ENCODE data around the gene ZFR2. TPM values are rescaled to one million over a fixed set of nuclear protein-coding genes. Genes with fewer than 3 reads are reported as not detected.

Gene ZFR2
- total RNA-seq, 2 experiments from 2014 or later, result 0.37 TPM; not detected in 1

GRCh38 chr19:3827306-3827705 lies 41.5 kb downstream of the ZFR2 start:
- ChIA-PET POLR2A (no interaction called here), CTCF (interaction anchor here (0.7 kb wide), 1 partner anchor 142 kb away, joined by 3 read pairs; no protein-coding TSS in a partner anchor)
- no peak for DNase-seq
- no peaks in the 10 kb centered on the region for H3K27me3 Mint-ChIP-seq
- no peak overlapping the region for H3K4me3 Mint-ChIP-seq
- H3K27ac Mint-ChIP-seq, result no peak overlapping the region
- no peaks in the 10 kb centered on the region for H3K36me3 Mint-ChIP-seq (ENCODE audit: low read depth)
- H3K4me1 Mint-ChIP-seq, result no peaks in the 10 kb centered on the region
- no peaks in the 10 kb centered on the region for H3K9me3 Mint-ChIP-seq

- no peaks in the 10 kb centered on the region for H3K36me3 Mint-ChIP-seq (ENCODE audit: low read depth)
- CTCF ChIA-PET, result interaction anchor here (0.7 kb wide), 2 partner anchors 18 to 78 kb away, joined by 3 read pairs; no protein-coding TSS in a partner anchor
Measured at GRCh38 chr19:3826163-3826562, 42.7 kb downstream of the ZFR2 start.

DNA sequence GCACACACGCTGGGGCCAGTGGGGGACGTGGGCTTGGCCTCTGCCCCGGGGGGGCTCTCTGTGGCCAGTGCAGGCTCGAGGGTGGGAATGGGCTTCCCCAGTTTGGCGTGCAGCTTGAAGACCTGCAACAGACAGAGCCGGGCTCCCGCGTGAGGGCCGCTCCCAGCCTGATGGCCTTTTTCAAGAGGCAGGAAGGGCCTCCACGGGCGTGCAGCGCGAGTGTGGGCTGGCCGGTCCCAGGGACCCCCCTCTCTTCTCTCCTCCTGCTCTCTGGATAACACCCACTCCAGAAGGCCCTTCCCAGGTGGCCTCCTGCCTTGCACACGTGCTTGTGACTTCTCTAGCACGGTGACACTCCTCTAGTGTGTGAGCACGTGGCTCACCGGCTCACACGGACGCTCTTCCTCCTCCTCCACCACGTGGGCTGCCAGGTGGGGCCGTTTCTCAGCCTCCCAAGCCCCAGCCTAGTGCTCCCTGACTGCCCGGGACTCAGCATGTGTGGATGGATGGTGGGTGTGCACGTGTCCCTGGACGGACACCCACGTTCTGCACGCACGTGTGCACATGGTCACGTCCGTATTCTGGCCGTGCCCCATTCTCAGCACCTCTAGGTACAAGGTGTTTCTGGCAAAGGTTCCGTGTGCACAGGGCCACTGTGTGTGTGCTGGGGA lies 43.4 kb downstream of the ZFR2 start:
- Mint-ChIP-seq H3K27me3 (no peaks in the 10 kb centered on the region), H3K4me3 (no peak overlapping the region), H3K4me1 (peaks cover 6% of the 10 kb centered on the region), H3K9me3 (no peaks in the 10 kb centered on the region), H3K36me3 (ENCODE audit: low read depth) (no peaks in the 10 kb centered on the region), H3K27ac (peak overlapping the region; percentile 64)
- no peak for DNase-seq
- POLR2A ChIA-PET, result no interaction called here
- CTCF ChIA-PET, result interaction anchor here (0.6 kb wide), 1 partner anchor 911 kb away, joined by 3 read pairs; no protein-coding TSS in a partner anchor

More at GRCh38 chr19:3826163-3826562, 42.7 kb downstream of the ZFR2 start:
- Mint-ChIP-seq H3K9me3 (no peaks in the 10 kb centered on the region), H3K27me3 (no peaks in the 10 kb centered on the region), H3K4me1 (peaks cover 6% of the 10 kb centered on the region), H3K27ac (no peak overlapping the region), H3K4me3 (no peak overlapping the region)
- POLR2A ChIA-PET, result no interaction called here
- DNase-seq, result no peak

GRCh38 chr19:3823350-3823713 lies 45.5 kb downstream of the ZFR2 start:
- H3K27me3 Mint-ChIP-seq, result no peaks in the 10 kb centered on the region
- no peak overlapping the region for H3K27ac Mint-ChIP-seq
- ChIA-PET POLR2A (interaction anchor here (0.5 kb wide), 1 partner anchor 33 kb away, joined by 3 read pairs; no protein-coding TSS in a partner anchor), CTCF (interaction anchor here (0.5 to 1.1 kb wide), 2 partner anchors 51 to 224 kb away, joined by 3 to 4 read pairs; no protein-coding TSS in a partner anchor)
- H3K4me3 Mint-ChIP-seq, result no peak overlapping the region
- no peak for DNase-seq
- H3K4me1 Mint-ChIP-seq, result peaks cover 10% of the 10 kb centered on the region
- no peaks in the 10 kb centered on the region for H3K36me3 Mint-ChIP-seq (ENCODE audit: low read depth)
- H3K9me3 Mint-ChIP-seq, result no peaks in the 10 kb centered on the region

- Mint-ChIP-seq H3K27me3 (no peaks in the 10 kb centered on the region), H3K4me1 (peaks cover 15% of the 10 kb centered on the region), H3K36me3 (ENCODE audit: low read depth) (no peaks in the 10 kb centered on the region), H3K9me3 (no peaks in the 10 kb centered on the region), H3K4me3 (no peak overlapping the region), H3K27ac (no peak overlapping the region)
- no peak for DNase-seq
- POLR2A ChIA-PET, result interaction anchor here (0.5 kb wide), 1 partner anchor 32 kb away, joined by 3 read pairs; no protein-coding TSS in a partner anchor
- CTCF ChIA-PET, result interaction anchor here (0.9 to 2.2 kb wide), 14 partner anchors 8 to 72 kb away, joined by 3 to 20 read pairs (median 6); partner anchors contain the start of genes APBA3 and MRPL54
Measured at GRCh38 chr19:3822683-3823349, 46.0 kb downstream of the ZFR2 start.

GRCh38 chr19:3821857-3822364 lies 46.9 kb downstream of the ZFR2 start:
- H3K4me3 Mint-ChIP-seq, result no peak overlapping the region
- no peaks in the 10 kb centered on the region for H3K27me3 Mint-ChIP-seq
- peaks cover 17% of the 10 kb centered on the region for H3K4me1 Mint-ChIP-seq
- H3K36me3 Mint-ChIP-seq (ENCODE audit: low read depth), result no peaks in the 10 kb centered on the region
- no peaks in the 10 kb centered on the region for H3K9me3 Mint-ChIP-seq
- ChIA-PET POLR2A (interaction anchor here (1.1 kb wide), 1 partner anchor 59 kb away, joined by 4 read pairs; the partner anchor contains the start of gene MRPL54), CTCF (interaction anchor here (0.6 to 2.2 kb wide), 26 partner anchors 9 to 898 kb away, joined by 3 to 20 read pairs (median 4); partner anchors contain the start of genes APBA3 and MRPL54)
- peak; percentile 87 for DNase-seq
- peak overlapping the region; percentile 71 for H3K27ac Mint-ChIP-seq

- no peak for DNase-seq
- POLR2A ChIA-PET, result no interaction called here
- H3K4me1 Mint-ChIP-seq, result peaks cover 17% of the 10 kb centered on the region
- no peak overlapping the region for H3K27ac Mint-ChIP-seq
- CTCF ChIA-PET, result interaction anchor here (1.0 to 2.2 kb wide), 6 partner anchors 9 to 128 kb away, joined by 3 to 20 read pairs (median 9); no protein-coding TSS in a partner anchor
- H3K36me3 Mint-ChIP-seq (ENCODE audit: low read depth), result no peaks in the 10 kb centered on the region
- H3K4me3 Mint-ChIP-seq, result no peak overlapping the region
- H3K9me3 Mint-ChIP-seq, result no peaks in the 10 kb centered on the region
- H3K27me3 Mint-ChIP-seq, result no peaks in the 10 kb centered on the region
Measured at GRCh38 chr19:3821156-3821555, 47.7 kb downstream of the ZFR2 start.

DNA sequence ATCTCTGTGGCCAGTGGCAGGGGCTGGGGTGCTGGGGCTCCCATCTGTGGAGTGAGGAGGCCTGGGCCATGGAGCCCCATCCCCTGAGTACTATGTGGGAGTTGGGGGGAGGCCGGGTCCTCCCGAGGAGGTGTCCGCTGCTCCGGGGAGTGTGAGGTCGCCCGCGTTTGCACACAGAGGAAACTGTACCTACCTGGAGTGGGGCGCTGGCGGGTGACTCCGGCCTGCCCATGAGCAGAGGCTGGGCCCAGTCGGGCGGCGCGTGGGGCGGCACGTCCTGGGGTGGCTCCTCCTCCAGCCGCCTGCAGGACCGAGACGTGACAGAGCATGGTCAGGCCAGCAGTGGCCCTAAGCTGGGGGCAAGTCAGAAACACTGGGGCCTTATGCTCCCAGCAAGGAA lies 48.8 kb downstream of the ZFR2 start:
- ChIA-PET CTCF (no interaction called here), POLR2A (no interaction called here)
- H3K36me3 Mint-ChIP-seq (ENCODE audit: low read depth), result no peaks in the 10 kb centered on the region
- no peak overlapping the region for H3K4me3 Mint-ChIP-seq
- H3K9me3 Mint-ChIP-seq, result no peaks in the 10 kb centered on the region
- no peak for DNase-seq
- H3K4me1 Mint-ChIP-seq, result peaks cover 17% of the 10 kb centered on the region
- H3K27ac Mint-ChIP-seq, result no peak overlapping the region
- H3K27me3 Mint-ChIP-seq, result no peaks in the 10 kb centered on the region

GRCh38 chr19:3818918-3819317 lies 49.9 kb downstream of the ZFR2 start:
- POLR2A ChIA-PET, result interaction anchor here (0.6 kb wide), 1 partner anchor 691 kb away, joined by 3 read pairs; no protein-coding TSS in a partner anchor
- Mint-ChIP-seq H3K4me3 (no peak overlapping the region), H3K27ac (no peak overlapping the region), H3K9me3 (no peaks in the 10 kb centered on the region), H3K36me3 (ENCODE audit: low read depth) (no peaks in the 10 kb centered on the region), H3K4me1 (peaks cover 28% of the 10 kb centered on the region), H3K27me3 (no peaks in the 10 kb centered on the region)
- CTCF ChIA-PET, result interaction anchor here (0.5 to 2.6 kb wide), 2 partner anchors 56 to 859 kb away, joined by 5 to 15 read pairs; partner anchors contain the start of genes APBA3 and MRPL54
- no peak for DNase-seq

GRCh38 chr19:3818466-3818865 lies 50.4 kb downstream of the ZFR2 start:
- ChIA-PET POLR2A (interaction anchor here (0.6 kb wide), 1 partner anchor 692 kb away, joined by 3 read pairs; no protein-coding TSS in a partner anchor), CTCF (interaction anchor here (0.5 to 2.6 kb wide), 2 partner anchors 56 to 859 kb away, joined by 5 to 15 read pairs; partner anchors contain the start of genes APBA3 and MRPL54)
- Mint-ChIP-seq H3K9me3 (no peaks in the 10 kb centered on the region), H3K4me1 (peaks cover 32% of the 10 kb centered on the region), H3K27me3 (no peaks in the 10 kb centered on the region), H3K27ac (peak overlapping the region; percentile 31), H3K36me3 (ENCODE audit: low read depth) (no peaks in the 10 kb centered on the region), H3K4me3 (no peak overlapping the region)
- DNase-seq, result no peak

- Mint-ChIP-seq H3K27me3 (no peaks in the 10 kb centered on the region), H3K4me1 (peaks cover 39% of the 10 kb centered on the region), H3K36me3 (ENCODE audit: low read depth) (no peaks in the 10 kb centered on the region), H3K27ac (peak overlapping the region; percentile 31), H3K4me3 (no peak overlapping the region), H3K9me3 (no peaks in the 10 kb centered on the region)
- ChIA-PET CTCF (interaction anchor here (1.3 to 2.6 kb wide), 2 partner anchors 13 to 55 kb away, joined by 3 to 15 read pairs; partner anchors contain the start of genes APBA3 and MRPL54), POLR2A (no interaction called here)
- no peak for DNase-seq
Measured at GRCh38 chr19:3817761-3818160, 51.1 kb downstream of the ZFR2 start.

- Mint-ChIP-seq H3K36me3 (ENCODE audit: low read depth) (peaks cover 4% of the 10 kb centered on the region), H3K4me1 (peaks cover 43% of the 10 kb centered on the region), H3K27me3 (no peaks in the 10 kb centered on the region), H3K9me3 (no peaks in the 10 kb centered on the region), H3K27ac (no peak overlapping the region), H3K4me3 (no peak overlapping the region)
- no peak for DNase-seq
- POLR2A ChIA-PET, result no interaction called here
- CTCF ChIA-PET, result interaction anchor here (0.7 to 1.3 kb wide), 2 partner anchors 12 to 116 kb away, joined by 3 read pairs; no protein-coding TSS in a partner anchor
Measured at GRCh38 chr19:3816566-3817218, 52.1 kb downstream of the ZFR2 start.

All from activated CD4-positive, alpha-beta T cell treated with anti-CD3 and anti-CD28 coated beads, Interleukin-2, amount 10 ng/mL, durations not matched to agents 7 days and 5 days (primary cell).